Uterus (tissue), 4 donors: Measurements from ENCODE around the gene IGIP. TPM values are rescaled to one million over a fixed set of nuclear protein-coding genes. Genes with fewer than 3 reads are reported as not detected.
A peak's percentile ranks its signal among the peaks of the same experiment; 100 is the strongest.

Experiments used
- DNase-seq, 2 donors: peaks; one replicate each; pipeline ENCODE4 v3.0.0-alpha.2; 2019 to 2020
- H3K27ac ChIP-seq, 2 donors: fragments of 200-600 bp; sonication (generic); 1 replicate in 1 of 2; 2 replicates in 1 of 2; pipeline ENCODE4 v1.5.1; 2016 to 2018
- H3K27me3 ChIP-seq, 2 donors: fragments of 200-600 bp; sonication (generic); one replicate each; pipeline ENCODE4 v1.5.1; 2018 to 2019; ENCODE audit warnings: control low read depth in 1 of 2
- H3K36me3 ChIP-seq, 2 donors: fragments of 200-600 bp; sonication (generic); one replicate each; pipeline ENCODE4 v1.5.1; 2019; ENCODE audit warnings: control low read depth in 1 of 2
- H3K4me1 ChIP-seq, 2 donors: fragments of 200-600 bp; sonication (generic); one replicate each; pipeline ENCODE4 v1.5.1; 2018 to 2019; ENCODE audit warnings: control low read depth in 1 of 2
- H3K4me3 ChIP-seq, 2 donors: fragments of 200-600 bp; sonication (generic); 1 replicate in 1 of 2; 2 replicates in 1 of 2; pipeline ENCODE4 v1.5.1; 2018 to 2019; ENCODE audit warnings: mild to moderate bottlenecking in 1 of 2
- H3K9me3 ChIP-seq, 2 donors: fragments of 200-600 bp; sonication (generic); one replicate each; pipeline ENCODE4 v1.5.1; 2019; ENCODE audit warnings: control low read depth in 1 of 2
- CTCF ChIP-seq, 4 experiments: fragments of 200-600 bp in 2 of 4; fragments of 450-650 bp in 2 of 4; sonication (generic) in 2 of 4; IDR thresholded peaks; one replicate each; pipeline ENCODE4 v1.5.1; 2016 to 2019; ENCODE audit warnings: antibody characterized with exemption in 4 of 4, mild to moderate bottlenecking in 2 of 4, moderate library complexity in 1 of 4
- POLR2A ChIP-seq, 2 donors: fragments of 450-650 bp; IDR thresholded peaks; one replicate each; pipeline ENCODE4 v1.6.1; 2016; ENCODE audit warnings: antibody characterized with exemption in 2 of 2, mild to moderate bottlenecking in 1 of 2, moderate library complexity in 1 of 2
- intact Hi-C: fragments of 100-400 bp; cut with DNase I; formaldehyde crosslinking; loops from one replicate; pipeline ENCODE4 v1.15.1; 2023; ENCODE audit warnings: low total_unique reads
- total RNA-seq, 4 donors: library from RNA; depleted of rRNA in 3 of 4; stranded (reverse); fragments of >200 nt in 3 of 4; gene quantifications; one replicate each; pipeline versions ENCODE4 v1.1.0 to v1.2.4, GENCODE V29; 2014 to 2023
- donor health status: DM: yes; HTN: yes; CAD: no.

Gene IGIP
- total RNA-seq, 4 donors from 2014 or later, result 17.8 to 33.5 (median 31.2) TPM

GRCh38 chr5:140103154-140103553, 22.6 kb upstream of the IGIP start:
- no peaks in the 10 kb centered on the region for H3K27me3 ChIP-seq
- no peaks in the 10 kb centered on the region for H3K9me3 ChIP-seq
- no peak overlapping the region for H3K27ac ChIP-seq
- no peaks in the 10 kb centered on the region for H3K36me3 ChIP-seq
- DNase-seq, result no peak
- intact Hi-C loops, result no loop called here
- TF ChIP-seq POLR2A (IDR thresholded peaks at IDR 0.05), result no peak
- no peak for TF ChIP-seq CTCF (IDR thresholded peaks at IDR 0.05)
- no peak overlapping the region for H3K4me3 ChIP-seq
- no peaks in the 10 kb centered on the region for H3K4me1 ChIP-seq

GRCh38 chr5:140104100-140104499, 21.6 kb upstream of the IGIP start:
- no peak overlapping the region for H3K27ac ChIP-seq
- no peaks in the 10 kb centered on the region for H3K4me1 ChIP-seq
- no peaks in the 10 kb centered on the region for H3K9me3 ChIP-seq
- H3K27me3 ChIP-seq, result no peaks in the 10 kb centered on the region
- no peak overlapping the region for H3K4me3 ChIP-seq
- no peak for DNase-seq
- intact Hi-C loops, result no loop called here
- H3K36me3 ChIP-seq, result no peaks in the 10 kb centered on the region
- TF ChIP-seq CTCF (IDR thresholded peaks at IDR 0.05) (no peak), POLR2A (IDR thresholded peaks at IDR 0.05) (no peak)

GRCh38 chr5:140106101-140106500, 19.6 kb upstream of the IGIP start:
- Histone ChIP-seq H3K4me1 (peaks cover 0 to 3% of the 10 kb centered on the region in 2 donors), H3K36me3 (no peaks in the 10 kb centered on the region), H3K4me3 (no peak overlapping the region), H3K27me3 (no peaks in the 10 kb centered on the region), H3K9me3 (no peaks in the 10 kb centered on the region), H3K27ac (peak overlapping the region; percentile 93 to 97)
- intact Hi-C loops, result no loop called here
- TF ChIP-seq POLR2A (IDR thresholded peaks at IDR 0.05), result no peak
- no peak for DNase-seq

- no peak for DNase-seq
- Histone ChIP-seq H3K36me3 (no peaks in the 10 kb centered on the region), H3K27me3 (no peaks in the 10 kb centered on the region), H3K9me3 (no peaks in the 10 kb centered on the region), H3K4me3 (peak overlapping the region; percentile 62 to 75), H3K27ac (peak overlapping the region; percentile 93 to 97), H3K4me1 (peaks cover 0 to 3% of the 10 kb centered on the region in 2 donors)
- TF ChIP-seq CTCF (IDR thresholded peaks at IDR 0.05) (no peak), POLR2A (IDR thresholded peaks at IDR 0.05) (no peak)
- intact Hi-C loops, result no loop called here
Observed at GRCh38 chr5:140106805-140107311, 18.9 kb upstream of the IGIP start.

- intact Hi-C loops, result no loop called here
- TF ChIP-seq CTCF (IDR thresholded peaks at IDR 0.05), result peak in 3 of 4 experiments; percentile 33 to 55 (median 38)
- peak; percentile 80 to 93 for TF ChIP-seq POLR2A (IDR thresholded peaks at IDR 0.05)
- DNase-seq, result peak; percentile 91 to 93
- Histone ChIP-seq H3K27ac (peak overlapping the region; percentile 93 to 97), H3K36me3 (no peaks in the 10 kb centered on the region), H3K9me3 (no peaks in the 10 kb centered on the region), H3K4me1 (peaks cover 0 to 3% of the 10 kb centered on the region in 2 donors), H3K27me3 (no peaks in the 10 kb centered on the region), H3K4me3 (peak overlapping the region; percentile 62 to 75)
Observed at GRCh38 chr5:140107312-140108092, 18.2 kb upstream of the IGIP start.
